WTC11 (cell line): ENCODE results near the gene RASIP1.

Experiments used
- CTCF ChIP-seq: fragments of 200-600 bp; IDR thresholded peaks from 2 replicates; pipeline ENCODE4 v1.8.0; 2022; ENCODE audit warnings: antibody characterized with exemption
- FOXJ3 ChIP-seq: sonication (generic); formaldehyde crosslinking; IDR thresholded peaks from 2 replicates; pipeline ENCODE4 v1.9.0; 2021; ENCODE audit warnings: missing genetic modification reagents, mild to moderate bottlenecking, borderline replicate concordance
- MAX ChIP-seq: sonication (generic); formaldehyde crosslinking; IDR thresholded peaks from 2 replicates; pipeline ENCODE4 v1.8.0; 2022; ENCODE audit warnings: mild to moderate bottlenecking, missing genetic modification reagents
- TF ChIP-seq, protein P1 (sequence below): sonication (generic); formaldehyde crosslinking; IDR thresholded peaks from 2 replicates; pipeline ENCODE4 v1.8.0; 2022; ENCODE audit warnings: mild to moderate bottlenecking, missing genetic modification reagents
- TF ChIP-seq, protein P2 (sequence below): sonication (generic); formaldehyde crosslinking; IDR thresholded peaks from 2 replicates; pipeline ENCODE4 v1.8.1; 2023; ENCODE audit warnings: mild to moderate bottlenecking, missing genetic modification reagents, moderate library complexity

- TF ChIP-seq CTCF = no peak
- TF ChIP-seq, protein P1, sequence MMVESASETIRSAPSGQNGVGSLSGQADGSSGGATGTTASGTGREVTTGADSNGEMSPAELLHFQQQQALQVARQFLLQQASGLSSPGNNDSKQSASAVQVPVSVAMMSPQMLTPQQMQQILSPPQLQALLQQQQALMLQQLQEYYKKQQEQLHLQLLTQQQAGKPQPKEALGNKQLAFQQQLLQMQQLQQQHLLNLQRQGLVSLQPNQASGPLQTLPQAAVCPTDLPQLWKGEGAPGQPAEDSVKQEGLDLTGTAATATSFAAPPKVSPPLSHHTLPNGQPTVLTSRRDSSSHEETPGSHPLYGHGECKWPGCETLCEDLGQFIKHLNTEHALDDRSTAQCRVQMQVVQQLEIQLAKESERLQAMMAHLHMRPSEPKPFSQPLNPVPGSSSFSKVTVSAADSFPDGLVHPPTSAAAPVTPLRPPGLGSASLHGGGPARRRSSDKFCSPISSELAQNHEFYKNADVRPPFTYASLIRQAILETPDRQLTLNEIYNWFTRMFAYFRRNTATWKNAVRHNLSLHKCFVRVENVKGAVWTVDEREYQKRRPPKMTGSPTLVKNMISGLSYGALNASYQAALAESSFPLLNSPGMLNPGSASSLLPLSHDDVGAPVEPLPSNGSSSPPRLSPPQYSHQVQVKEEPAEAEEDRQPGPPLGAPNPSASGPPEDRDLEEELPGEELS (CRISPR knock-in tag) = no peak
- TF ChIP-seq, protein P2, sequence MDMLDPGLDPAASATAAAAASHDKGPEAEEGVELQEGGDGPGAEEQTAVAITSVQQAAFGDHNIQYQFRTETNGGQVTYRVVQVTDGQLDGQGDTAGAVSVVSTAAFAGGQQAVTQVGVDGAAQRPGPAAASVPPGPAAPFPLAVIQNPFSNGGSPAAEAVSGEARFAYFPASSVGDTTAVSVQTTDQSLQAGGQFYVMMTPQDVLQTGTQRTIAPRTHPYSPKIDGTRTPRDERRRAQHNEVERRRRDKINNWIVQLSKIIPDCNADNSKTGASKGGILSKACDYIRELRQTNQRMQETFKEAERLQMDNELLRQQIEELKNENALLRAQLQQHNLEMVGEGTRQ (CRISPR knock-in tag) = no peak
- no peak for TF ChIP-seq FOXJ3 (CRISPR knock-in tag)
- no peak for TF ChIP-seq MAX (CRISPR knock-in tag)
These were observed 54.3 kb downstream of the RASIP1 start for GRCh38 chr19:48686088-48686487.
